Measurements from ENCODE around the gene PYROXD2. TPM values are rescaled to one million over a fixed set of nuclear protein-coding genes. Genes with fewer than 3 reads are reported as not detected.

The PYROXD2 gene
- total RNA-seq, 1 donor from 2014 or later, result 5.4 TPM

- DNase-seq (ENCODE audit: low spot score) (no peak), ATAC-seq (no peak)
These were observed 74.6 kb downstream of the PYROXD2 start for GRCh38 chr10:98340261-98340939.

DNA sequence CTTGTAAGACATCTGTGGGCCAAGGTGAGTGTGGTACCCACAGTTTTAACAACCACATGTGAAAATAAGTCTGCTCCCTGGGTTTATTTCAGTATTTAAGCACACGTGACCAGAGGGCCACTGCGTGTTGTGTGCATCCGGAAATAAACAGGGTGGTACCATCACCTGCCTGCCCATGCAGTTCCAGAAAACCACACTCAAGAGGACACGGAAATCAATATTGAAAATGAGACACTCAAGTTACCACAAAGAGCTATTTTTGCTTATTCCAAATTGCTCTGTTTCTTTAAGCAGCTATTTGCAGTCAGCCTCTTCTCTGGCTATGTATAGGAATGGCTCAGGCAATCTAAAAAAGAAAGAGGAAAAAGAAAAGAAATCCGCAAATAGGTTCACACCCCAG lies 75.2 kb downstream of the PYROXD2 start:
- ATAC-seq (no peak), DNase-seq (ENCODE audit: low spot score) (no peak)

- DNase-seq (ENCODE audit: low spot score) (no peak), ATAC-seq (no peak)
These were observed 76.1 kb downstream of the PYROXD2 start for GRCh38 chr10:98338896-98339295.

GRCh38 chr10:98338318-98338717 lies 76.7 kb downstream of the PYROXD2 start:
- ATAC-seq (no peak), DNase-seq (ENCODE audit: low spot score) (no peak)

GRCh38 chr10:98337484-98337883 lies 77.5 kb downstream of the PYROXD2 start:
- DNase-seq (ENCODE audit: low spot score), result no peak
- ATAC-seq, result no peak

Other genes with a start within 250 kb of the PYROXD2 start
- gene LOXL4, start 147.0 kb downstream of the PYROXD2 start, total RNA-seq, result 0.55 TPM
- 26.0 TPM for gene HPS1, start 31.8 kb upstream of the PYROXD2 start, total RNA-seq

Data from left lobe of liver (tissue), 2 donors.